ENCODE measurements around the gene RASGRP3.
A peak's percentile ranks its signal among the peaks of the same experiment; 100 is the strongest.
"Not testable (repeated sequence)": the region's sequence is repeated elsewhere in the genome, so short reads cannot be mapped to it uniquely, and the experiment has no call there.

The RASGRP3 gene

GRCh38 chr2:33457556-33458247, 18.7 kb upstream of the RASGRP3 start:
- no peak for DNase-seq

- no peak for DNase-seq
These were observed 18.1 kb upstream of the RASGRP3 start for GRCh38 chr2:33458248-33458819.

- DNase-seq = no peak
These were observed 16.7 kb upstream of the RASGRP3 start for GRCh38 chr2:33459745-33460144.

- DNase-seq = not testable (repeated sequence)
These were observed 13.9 kb upstream of the RASGRP3 start for GRCh38 chr2:33462512-33462911.

DNA sequence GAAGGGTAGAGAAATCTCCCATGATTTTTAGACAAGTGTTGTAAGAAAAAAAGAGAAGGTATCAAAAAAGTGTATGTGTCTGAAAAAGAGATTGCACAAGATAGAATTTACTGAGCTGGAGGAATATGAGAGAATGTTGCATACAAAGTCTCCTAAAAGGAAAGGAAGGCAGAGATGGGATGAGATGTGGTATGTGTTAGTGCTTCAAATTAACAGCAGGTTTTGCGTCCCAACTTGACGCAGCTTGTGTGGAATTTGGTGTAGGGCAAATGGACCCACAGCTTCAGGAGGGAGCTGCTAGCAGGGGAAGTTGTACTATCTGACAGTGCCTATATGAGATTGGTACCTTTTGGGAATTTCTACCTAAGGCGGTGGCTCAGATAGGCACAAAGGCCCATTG, 9.0 kb upstream of the RASGRP3 start:
- no peak for DNase-seq

DNA sequence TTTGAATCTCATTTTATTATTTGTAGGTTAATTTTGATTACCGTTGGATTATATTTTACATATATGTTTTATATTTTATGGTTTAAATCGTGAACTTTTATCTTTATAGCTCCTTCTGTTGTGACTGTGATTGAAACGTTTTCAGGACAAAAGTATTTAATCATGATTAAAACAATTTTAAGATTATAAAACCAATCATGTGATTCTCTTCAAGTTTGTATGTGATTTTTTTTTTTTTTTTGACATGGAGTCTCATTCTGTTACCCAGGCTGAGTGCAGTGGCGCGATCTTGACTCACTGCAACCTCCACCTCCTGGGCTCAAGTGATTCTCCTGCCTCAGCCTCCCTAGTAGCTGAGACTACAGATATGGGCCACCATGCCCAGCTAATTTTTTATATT, 7.2 kb upstream of the RASGRP3 start:
- DNase-seq = no peak

- peak; percentile 56 to 82 for DNase-seq
These were observed 972 bp upstream of the RASGRP3 start for GRCh38 chr2:33475224-33476130.

GRCh38 chr2:33476793-33477190, 343 bp downstream of the RASGRP3 start:
- no peak for DNase-seq

DNA sequence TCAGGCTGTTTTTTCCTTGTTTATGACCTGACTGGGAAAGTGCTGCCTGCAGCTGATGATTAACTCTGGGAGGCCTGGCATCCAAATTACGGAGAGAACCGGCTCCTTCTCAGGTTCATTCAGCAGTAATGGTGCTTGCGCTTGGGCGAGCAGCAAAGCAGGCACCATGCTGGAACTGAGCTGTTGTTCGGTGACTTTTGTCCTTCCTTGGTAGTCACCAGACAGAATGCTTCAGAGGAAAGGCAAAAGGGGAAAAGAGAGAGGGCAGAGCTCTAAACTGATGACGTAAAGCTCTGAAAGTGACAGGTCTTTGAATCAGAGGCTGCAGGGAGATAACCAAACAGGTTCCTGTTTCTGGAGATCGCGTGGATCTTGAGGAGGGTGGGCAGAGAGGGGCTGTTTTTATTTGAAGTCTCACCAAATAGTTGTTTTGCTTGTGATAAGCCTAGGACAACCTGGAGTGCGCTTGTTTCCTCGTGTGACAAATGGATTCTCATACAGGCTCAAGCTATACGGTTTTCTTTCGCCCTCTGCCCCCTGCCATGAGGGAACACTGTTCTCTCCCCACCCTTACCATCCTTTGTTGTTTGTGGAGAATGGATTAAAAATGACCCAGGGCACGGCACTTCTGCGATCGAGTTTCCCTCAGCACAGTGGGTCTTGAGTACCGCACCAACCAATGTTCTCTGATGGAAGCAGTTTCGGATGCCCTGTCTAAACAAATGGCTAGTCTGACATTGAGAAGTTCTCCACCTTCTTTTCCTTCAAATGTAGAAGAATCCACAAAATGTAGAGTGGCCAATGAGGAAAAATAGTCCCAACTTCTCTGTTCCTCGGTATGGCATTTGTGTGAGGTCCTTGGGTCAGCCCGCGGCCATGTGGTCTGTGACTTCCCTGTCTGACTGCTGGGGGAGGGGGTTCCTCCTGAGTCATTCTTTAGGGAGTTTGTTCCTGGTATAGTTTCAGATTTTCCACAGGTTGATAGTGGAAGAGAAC, 1.3 kb downstream of the RASGRP3 start:
- no peak for DNase-seq

GRCh38 chr2:33478968-33479731, 2.7 kb downstream of the RASGRP3 start:
- no peak for DNase-seq

DNA sequence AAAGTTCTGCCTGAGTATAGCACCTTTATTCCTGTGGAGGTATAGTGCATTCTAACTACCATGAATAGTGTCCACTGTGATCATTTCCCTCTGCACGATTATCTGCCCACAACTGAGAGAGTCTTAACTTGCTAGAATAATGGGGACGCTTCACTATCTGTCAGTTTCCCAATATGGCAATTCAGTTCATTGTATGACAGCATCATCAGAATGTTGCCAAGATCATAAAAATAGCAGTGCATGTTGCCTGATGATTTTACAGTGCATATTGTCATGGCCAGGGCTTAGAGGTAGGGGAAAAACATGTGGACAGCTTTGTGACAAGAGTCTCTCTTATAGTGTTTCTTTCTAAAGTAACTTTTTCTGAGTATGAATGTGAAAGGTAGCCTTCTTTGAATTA, 6.1 kb downstream of the RASGRP3 start:
- DNase-seq = no peak

DNA sequence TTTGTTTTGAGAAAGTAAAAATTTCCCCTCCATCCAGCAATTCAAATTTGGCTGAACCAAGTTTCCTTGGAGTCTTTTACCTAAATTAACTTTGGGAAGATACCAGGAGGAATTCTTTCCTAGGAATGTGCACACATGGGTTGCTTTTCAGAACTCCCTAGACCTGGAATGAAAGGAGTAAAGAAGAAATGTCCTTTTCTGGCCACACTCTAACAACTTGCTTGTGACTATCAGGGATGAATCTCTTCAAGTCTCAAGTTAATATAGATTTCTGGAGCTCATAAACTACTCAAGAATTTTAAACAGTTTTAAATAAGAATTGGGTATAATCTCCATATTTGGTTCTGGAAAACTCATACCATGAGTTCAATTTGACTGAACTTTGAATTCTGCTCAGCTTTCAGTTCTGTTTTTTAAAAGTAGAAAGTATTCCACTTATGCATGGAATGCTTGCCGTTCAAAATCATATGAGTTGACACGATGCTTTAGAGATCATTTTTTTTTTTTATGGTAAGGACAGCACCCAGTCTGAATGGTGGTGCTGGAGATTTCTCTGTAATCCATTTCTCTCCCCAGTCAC, 7.7 kb downstream of the RASGRP3 start:
- no peak for DNase-seq

- no peak for DNase-seq
These were observed 8.6 kb downstream of the RASGRP3 start for GRCh38 chr2:33485051-33485450.

GRCh38 chr2:33486544-33486943, 10.1 kb downstream of the RASGRP3 start:
- no peak for DNase-seq

GRCh38 chr2:33488178-33488690, 11.8 kb downstream of the RASGRP3 start:
- DNase-seq = no peak

DNA sequence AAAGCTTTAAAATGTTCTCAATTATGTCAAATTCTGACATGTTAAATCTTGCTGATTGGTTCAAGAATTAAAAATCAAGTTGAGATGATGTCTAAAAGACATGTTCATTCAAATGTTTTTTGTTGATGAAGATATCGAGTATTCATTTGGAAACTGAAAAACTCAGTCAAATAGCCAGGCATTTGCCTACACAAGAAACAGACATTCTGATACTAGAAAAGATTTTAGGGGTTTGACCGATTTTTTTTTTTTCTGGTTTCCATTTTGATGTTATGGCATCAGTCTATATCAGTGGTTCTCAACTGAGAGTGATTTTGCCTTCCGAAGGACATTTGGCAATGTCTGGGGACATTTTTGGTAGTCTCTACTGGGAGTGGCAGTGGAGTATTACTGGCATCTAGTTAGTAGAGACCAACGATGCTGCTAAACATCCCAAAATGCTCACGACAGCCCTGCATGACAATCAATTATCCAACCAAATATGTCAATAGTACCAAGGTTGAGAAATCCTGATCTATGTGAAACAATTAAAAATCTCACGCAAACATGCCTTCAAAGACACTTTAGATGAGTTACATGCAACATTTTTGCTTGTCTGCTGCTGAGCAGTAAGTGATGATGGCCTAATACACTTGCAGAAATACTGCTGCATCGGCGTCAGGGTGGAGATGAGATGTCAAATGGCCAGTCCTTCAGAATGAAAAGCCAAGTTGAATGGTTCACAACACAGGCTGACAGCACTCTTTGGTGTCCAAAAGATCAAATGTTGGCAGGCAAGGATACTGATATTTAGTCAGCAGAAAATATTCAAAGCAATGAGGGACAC, 12.5 kb downstream of the RASGRP3 start:
- no peak for DNase-seq

DNA sequence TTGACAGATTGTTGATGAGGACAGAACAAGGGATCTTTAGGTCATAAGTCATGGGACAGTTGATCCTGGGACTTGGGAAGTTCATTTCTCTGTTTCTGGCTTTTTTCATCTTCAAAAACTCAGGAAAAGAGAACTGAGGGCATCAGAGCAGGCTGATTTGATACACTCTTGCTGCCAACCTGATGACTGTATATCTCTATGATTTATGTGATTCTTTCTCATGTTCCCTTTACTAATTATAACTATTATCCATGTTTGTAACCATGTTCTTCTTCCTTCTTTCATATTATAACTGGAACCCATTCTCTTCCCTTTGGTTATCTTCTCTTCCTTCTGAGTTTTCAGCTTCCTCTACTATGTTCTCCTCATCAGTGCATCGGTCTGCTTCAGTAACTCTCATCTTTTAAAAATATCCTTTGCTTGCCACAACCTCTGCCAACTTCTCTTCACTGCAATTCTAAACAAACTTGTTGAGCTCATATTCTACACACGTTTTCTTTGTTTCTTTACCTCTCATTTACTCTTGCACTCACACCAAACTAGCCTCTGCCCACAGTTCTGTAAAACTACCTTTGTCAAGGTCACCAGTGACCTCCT, 13.5 kb downstream of the RASGRP3 start:
- no peak for DNase-seq

GRCh38 chr2:33491441-33492084, 15.1 kb downstream of the RASGRP3 start:
- no peak for DNase-seq

- no peak for DNase-seq
These were observed 16.1 kb downstream of the RASGRP3 start for GRCh38 chr2:33492399-33493134.

Measured in SW 1271 (cell line).